Hindlimb muscle (tissue), 1 donor: Measurements from ENCODE around the gene HCN4. TPM values are rescaled to one million over a fixed set of nuclear protein-coding genes. Genes with fewer than 3 reads are reported as not detected.
A peak's percentile ranks its signal among the peaks of the same experiment; 100 is the strongest.

Experiments used
- DNase-seq: peaks from one replicate; pipeline ENCODE4 v3.0.0-alpha.2; 2013
- polyA plus RNA-seq: library from polyadenylated mRNA; unstranded; fragments of 120-200 nt; gene quantifications from one replicate; pipeline ENCODE4 v1.2.1, GENCODE V29; 2013; ENCODE audit not compliant: insufficient read length

HCN4 gene
- polyA plus RNA-seq, 1 donor: not detected

DNA sequence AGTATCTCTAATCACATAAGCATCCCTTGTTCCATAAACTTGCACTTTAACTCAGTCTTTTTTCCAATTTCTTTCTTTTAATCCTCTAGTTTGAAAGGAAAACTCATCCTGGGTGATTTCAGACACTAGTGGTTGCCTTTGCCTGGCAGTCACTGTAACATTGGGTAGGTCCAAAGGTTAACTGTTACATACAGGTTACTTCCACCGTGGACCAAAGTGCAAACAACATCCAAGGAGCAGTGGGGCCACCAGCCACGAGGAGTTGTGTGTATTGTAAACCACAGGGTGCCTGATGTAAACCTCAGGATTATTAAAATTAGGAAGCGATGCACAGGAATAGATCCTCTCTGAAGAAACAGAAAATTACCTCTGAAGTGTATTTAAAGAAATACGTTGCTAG lies 75.0 kb downstream of the HCN4 start:
- DNase-seq: no peak

DNA sequence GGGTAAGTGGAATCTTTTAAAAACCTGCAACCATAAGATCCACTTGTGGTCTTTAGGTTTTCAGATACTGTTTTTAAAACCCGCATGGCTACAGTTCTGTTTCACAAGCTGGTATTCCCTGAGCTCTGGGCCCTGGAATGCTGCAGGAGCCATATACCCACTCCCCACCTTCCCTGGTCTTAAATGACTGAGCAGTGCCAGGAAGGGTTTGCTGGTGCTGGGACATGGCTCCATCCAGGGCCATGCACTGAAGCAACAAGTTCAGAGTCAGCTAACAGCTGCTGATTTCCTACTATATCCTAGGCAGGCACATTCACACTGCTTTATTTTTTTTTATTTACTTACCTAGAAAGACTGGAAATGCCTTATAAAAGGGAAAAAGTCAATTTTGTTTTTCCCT lies 77.3 kb downstream of the HCN4 start:
- DNase-seq: no peak

DNA sequence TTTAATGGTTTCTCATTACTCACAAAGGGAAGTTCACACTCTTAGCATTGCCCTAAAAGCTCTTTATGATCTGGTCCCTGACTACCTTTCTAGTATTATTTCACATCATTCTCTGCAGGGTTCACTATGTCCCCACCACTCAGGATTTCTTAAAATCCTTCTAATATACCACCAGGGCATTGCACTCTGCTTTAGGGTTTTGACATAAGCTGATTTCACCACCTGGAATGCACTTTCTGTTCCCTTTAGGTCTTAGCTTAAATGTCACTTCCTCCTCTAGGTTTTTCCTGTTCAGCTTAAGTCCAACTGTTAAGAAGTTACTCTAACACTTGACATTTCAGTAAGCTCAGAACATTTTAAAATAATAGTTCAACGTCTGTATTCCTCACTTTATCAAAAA lies 81.7 kb downstream of the HCN4 start:
- no peak for DNase-seq

DNA sequence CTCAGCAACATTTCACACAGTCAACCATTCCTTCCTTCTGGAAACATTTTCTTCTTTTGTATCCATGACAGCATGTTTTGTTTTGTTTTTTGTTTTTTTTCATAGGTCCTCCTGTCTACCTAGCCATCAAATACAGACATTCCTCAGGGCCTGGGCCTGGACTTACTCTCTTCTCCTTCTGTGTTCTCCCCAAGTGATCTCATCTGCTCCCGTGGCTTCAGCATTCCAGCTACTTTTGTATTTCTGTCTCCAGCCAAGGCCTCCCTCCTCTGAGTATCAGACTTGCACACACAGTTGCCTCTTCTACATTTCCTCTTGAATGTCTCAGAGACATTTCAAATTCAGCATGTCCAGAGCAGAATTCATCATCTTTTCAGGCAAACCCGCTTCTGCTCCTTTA lies 82.4 kb downstream of the HCN4 start:
- DNase-seq: peak; percentile 16

DNA sequence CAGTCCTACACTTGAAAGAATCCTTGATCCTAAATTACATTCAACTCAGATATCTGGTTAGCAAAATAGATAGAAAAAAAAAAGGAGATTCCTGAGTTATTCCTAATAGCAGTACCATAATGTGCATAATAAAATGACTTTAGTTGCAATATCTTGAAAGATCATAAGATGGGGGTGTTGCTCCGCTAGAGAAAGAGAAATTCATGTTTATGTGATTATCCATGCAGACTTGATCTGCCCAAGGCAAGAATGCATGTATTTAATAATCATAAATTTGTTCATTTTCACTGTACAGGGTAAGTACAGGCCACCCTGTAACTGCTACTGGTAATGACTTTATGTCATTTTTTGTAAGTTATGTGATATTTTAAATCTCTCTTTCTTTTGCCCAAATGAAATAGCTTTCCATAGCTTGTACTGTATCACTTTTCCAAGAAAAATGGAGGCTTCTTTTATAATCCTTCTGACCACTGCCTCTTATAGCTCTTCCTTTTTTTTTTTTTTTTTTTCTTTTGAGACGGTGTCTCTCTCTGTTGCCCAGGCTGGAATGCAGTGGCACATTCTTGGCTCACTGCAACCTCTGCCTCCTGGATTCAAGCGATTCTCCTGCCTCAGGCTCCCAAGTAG lies 84.6 kb downstream of the HCN4 start:
- peak; percentile 27 for DNase-seq

DNA sequence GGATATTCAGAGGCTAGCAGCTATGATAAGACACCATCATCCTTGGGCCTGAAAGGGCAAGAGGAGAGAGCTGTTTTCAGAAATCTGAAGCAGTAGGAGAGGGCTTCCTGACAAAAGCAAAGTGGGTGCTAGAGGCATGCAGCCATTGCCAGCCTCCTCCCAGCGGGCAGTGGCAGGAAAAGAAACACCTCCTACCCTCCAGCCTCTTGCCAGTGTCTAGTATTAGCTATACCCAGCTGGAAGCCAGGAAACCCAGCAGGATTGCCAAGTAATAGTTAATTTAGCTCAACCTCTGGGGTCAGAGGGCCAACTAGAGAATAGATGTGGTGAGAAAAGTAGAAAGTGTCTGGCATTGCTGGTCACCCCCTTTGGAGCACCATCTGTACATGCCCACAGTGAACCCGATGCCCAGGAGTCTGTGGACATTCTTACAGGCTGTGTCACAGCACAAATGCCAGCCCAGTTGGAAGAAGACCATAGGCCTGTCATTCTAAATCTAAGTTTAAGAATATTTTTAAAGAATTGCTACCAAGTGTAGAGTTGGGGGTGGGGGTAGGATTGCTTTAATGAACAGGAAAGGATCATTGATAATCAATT lies 85.3 kb downstream of the HCN4 start:
- DNase-seq: no peak

DNA sequence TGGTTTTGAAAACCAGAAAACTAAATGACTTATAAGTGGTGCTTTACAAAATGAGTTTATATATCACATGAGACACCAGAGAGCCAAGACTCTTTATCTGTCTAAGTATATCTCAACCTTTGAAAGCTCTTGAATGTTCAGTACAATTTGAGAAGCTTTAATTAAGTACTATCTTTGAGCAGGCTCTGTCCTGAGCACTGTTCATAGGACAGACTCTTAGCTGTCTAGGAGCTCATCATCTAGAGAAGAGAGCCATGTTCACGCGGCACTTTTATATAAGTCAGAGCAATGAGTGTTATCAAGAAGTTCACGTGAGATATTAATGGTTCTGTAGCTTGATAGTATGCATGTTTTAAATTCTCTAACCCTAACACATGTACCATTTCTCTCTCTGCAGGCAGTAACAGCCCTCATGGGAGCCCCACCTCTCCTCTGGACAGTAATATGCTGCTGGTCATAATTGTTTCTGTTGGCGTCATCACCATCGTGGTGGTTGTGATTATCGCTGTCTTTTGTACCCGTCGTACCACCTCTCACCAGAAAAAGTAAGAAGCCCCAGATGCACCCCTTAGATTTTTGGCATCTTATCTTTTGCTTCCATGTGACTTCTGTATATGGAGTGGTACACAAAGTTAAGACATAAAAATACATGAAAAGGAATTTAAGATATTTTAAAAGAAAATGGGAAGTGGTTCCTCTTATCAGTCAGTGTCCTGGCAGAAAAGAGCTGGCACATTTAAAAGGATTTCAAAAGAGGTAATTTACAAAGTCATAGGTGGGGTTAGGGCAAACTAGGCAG lies 86.0 kb downstream of the HCN4 start:
- no peak for DNase-seq

DNA sequence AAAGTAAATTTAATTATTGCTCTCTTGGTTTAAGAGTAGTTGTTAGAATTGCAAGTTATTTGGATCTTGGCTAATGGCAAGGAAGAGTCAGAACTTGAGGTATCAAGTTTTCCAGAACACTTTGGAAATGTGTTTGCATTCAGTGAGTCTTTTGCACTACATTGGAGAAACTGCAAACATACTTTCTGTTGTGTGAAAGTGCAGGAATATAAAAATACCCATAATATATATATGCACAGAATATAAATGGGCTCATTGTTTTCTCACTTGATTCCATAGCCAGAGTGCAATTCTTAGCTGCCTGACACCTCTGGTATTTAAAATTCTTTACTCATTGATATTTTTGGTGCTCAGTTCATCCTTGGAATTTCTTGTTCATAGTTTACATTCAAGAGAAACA lies 92.9 kb downstream of the HCN4 start:
- DNase-seq: no peak

DNA sequence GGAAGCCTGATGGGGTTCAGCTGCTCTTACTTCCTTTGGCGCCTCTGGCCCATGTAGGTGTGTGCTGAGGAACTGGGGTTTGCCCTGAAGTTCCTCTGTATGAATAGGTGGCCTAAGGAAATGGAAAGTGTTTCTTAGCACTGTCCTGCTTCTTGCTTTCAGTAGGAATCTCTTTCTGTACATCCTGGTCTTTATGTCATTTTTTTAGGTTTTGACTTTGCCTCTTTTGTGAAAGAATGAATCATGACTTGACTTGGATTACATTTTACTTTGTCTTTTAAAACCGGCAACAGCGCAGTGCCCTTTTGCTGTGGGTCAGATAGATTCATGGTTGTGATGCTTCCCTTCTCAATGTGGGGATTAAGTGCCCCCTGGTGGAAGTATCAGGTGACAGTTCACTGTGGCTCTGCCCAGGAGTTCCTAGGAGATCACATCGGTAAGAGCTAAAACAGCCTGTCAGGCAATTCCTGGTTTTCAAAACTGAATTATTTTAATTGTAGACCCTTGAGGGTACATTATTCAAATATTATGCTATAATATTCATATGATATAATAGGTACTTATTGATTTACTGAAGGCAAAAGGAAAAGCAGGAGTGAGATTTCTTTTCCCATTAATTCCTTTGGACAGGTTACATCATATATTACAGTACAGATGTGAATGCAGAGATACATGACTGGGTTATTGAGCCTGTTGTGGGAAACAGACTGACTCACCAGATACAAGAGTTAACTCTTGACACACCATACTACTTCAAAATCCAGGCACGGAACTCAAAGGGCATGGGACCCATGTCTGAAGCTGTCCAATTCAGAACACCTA lies 95.4 kb downstream of the HCN4 start:
- DNase-seq: peak; percentile 56

DNA sequence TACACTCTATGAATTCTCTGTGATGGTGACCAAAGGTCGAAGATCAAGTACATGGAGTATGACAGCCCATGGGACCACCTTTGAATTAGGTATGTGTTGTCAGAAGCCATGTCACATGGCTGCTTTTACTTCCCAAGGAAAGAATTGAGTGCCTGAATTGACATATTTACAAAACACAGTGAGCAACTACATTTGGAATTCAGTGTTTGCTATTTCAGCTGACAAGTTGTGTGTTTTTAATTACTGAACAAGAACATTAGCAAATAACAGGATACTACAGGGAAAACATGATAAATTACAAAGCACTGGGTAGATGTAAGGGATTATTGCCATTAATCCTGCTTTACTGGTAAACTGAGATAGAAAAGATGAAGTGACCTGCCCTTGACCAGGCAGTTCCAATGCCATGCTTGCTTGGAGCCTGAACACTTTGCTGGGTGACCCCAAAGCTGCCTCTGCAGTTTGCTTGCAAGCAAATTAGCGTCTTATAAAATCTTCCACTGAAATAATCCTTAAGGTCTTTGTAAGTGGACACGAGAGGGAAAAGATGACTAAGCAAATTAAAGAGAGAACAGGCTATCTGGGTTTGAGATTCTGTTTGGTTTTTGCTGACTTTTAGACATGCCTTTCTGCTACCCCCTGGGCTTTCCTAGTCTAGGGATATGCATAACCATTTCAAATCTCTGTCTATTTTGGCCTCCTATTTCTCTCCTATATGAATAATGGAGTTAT lies 98.2 kb downstream of the HCN4 start:
- DNase-seq: no peak

Other genes starting within 250 kb of the HCN4 start
- 0.23 TPM for gene REC114, start 74.2 kb upstream of the HCN4 start, polyA plus RNA-seq